Stimulated activated CD4-positive, alpha-beta T cell treated with anti-CD3 and anti-CD28 coated beads, Interleukin-4, amount 100 ng/mL, for 24 hours (primary cell): Measurements from ENCODE around the gene CLDN11.

ENCODE experiments used
- DNase-seq: peaks from one replicate; pipeline ENCODE4 v3.0.0-alpha.2; 2020

The CLDN11 gene

GRCh38 chr3:170418422-170419398 is at the start of gene CLDN11:
Gene CLDN11, plus strand, starts transcription at chr3:170418868. Its CDS starts 199 bp downstream, at chr3:170419067.
- DNase-seq: no peak

- no peak for DNase-seq
These were observed 49.7 kb upstream of the CLDN11 start for GRCh38 chr3:170368921-170369320.

- no peak for DNase-seq
These were observed 46.3 kb upstream of the CLDN11 start for GRCh38 chr3:170372190-170372879.

- no peak for DNase-seq
These were observed 35.1 kb upstream of the CLDN11 start for GRCh38 chr3:170383567-170383966.

GRCh38 chr3:170386468-170386867 is 32.2 kb upstream of the CLDN11 start:
- DNase-seq: no peak

GRCh38 chr3:170387950-170388349 is 30.7 kb upstream of the CLDN11 start:
- no peak for DNase-seq

GRCh38 chr3:170391108-170391507 is 27.6 kb upstream of the CLDN11 start:
- DNase-seq: no peak

- no peak for DNase-seq
These were observed 21.0 kb upstream of the CLDN11 start for GRCh38 chr3:170397685-170398084.

- DNase-seq: no peak
These were observed 13.6 kb upstream of the CLDN11 start for GRCh38 chr3:170405101-170405500.

- DNase-seq: no peak
These were observed 8.1 kb upstream of the CLDN11 start for GRCh38 chr3:170410428-170411029.

GRCh38 chr3:170413291-170413690 is 5.4 kb upstream of the CLDN11 start:
- DNase-seq: no peak

- DNase-seq: peak; percentile 38
These were observed 4.4 kb upstream of the CLDN11 start for GRCh38 chr3:170414202-170414663.

GRCh38 chr3:170417090-170417489 is 1.6 kb upstream of the CLDN11 start:
- no peak for DNase-seq

- DNase-seq: peak; percentile 10
These were observed 954 bp downstream of the CLDN11 start for GRCh38 chr3:170419557-170420087.

- no peak for DNase-seq
These were observed 1.7 kb downstream of the CLDN11 start for GRCh38 chr3:170420307-170420821.

GRCh38 chr3:170421111-170421641 is 2.5 kb downstream of the CLDN11 start:
- no peak for DNase-seq

GRCh38 chr3:170421758-170422157 is 3.1 kb downstream of the CLDN11 start:
- no peak for DNase-seq

- no peak for DNase-seq
These were observed 4.4 kb downstream of the CLDN11 start for GRCh38 chr3:170423001-170423615.

- DNase-seq: no peak
These were observed 6.2 kb downstream of the CLDN11 start for GRCh38 chr3:170424879-170425278.

GRCh38 chr3:170425491-170426239 is 7.0 kb downstream of the CLDN11 start:
- no peak for DNase-seq

- no peak for DNase-seq
These were observed 7.7 kb downstream of the CLDN11 start for GRCh38 chr3:170426240-170426797.
